Dermis microvascular lymphatic vessel endothelial cell (primary cell): Measurements from ENCODE around the gene F7. TPM values are rescaled to one million over a fixed set of nuclear protein-coding genes. Genes with fewer than 3 reads are reported as not detected.

ENCODE experiments used
- DNase-seq, 2 donors: peaks; one replicate each; pipeline versions ENCODE4 v3.0.0 to v3.0.0-alpha.2; 2010; ENCODE audit warnings: low read depth in 2 of 2
- total RNA-seq: library from RNA; depleted of rRNA; stranded (reverse); fragments of >200 nt; gene quantifications from 2 replicates; pipeline ENCODE4 v1.2.1, GENCODE V29; 2014

F7 gene
- total RNA-seq, 1 donor from 2014 or later, result not detected

DNA sequence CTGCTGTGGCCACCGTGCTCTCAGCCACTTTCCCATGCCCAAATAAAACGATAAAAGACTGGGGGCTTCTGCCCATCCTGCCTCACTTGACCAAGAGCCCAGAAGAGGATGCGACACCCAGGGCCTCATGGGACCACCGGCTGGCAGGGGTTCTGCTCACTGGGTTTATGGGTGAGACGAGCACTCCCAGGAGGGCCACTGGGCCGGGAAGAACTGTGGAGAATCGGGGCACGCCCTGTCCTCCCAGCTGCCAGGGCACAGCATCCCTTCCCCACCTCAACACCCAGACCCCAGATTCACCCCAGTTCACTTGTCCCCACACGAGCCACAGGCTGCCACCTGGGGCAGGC is 12.3 kb downstream of the F7 start:
- no peak for DNase-seq

DNA sequence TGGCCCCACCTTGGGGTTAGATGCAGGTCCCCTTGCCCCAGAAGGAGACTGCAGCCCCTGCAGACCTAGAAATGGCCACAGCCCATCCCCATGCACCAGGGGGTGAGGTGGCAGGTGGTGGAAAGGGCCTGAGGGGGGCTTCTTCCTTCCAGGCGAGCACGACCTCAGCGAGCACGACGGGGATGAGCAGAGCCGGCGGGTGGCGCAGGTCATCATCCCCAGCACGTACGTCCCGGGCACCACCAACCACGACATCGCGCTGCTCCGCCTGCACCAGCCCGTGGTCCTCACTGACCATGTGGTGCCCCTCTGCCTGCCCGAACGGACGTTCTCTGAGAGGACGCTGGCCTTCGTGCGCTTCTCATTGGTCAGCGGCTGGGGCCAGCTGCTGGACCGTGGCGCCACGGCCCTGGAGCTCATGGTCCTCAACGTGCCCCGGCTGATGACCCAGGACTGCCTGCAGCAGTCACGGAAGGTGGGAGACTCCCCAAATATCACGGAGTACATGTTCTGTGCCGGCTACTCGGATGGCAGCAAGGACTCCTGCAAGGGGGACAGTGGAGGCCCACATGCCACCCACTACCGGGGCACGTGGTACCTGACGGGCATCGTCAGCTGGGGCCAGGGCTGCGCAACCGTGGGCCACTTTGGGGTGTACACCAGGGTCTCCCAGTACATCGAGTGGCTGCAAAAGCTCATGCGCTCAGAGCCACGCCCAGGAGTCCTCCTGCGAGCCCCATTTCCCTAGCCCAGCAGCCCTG is 12.8 kb downstream of the F7 start:
- DNase-seq, result no peak

DNA sequence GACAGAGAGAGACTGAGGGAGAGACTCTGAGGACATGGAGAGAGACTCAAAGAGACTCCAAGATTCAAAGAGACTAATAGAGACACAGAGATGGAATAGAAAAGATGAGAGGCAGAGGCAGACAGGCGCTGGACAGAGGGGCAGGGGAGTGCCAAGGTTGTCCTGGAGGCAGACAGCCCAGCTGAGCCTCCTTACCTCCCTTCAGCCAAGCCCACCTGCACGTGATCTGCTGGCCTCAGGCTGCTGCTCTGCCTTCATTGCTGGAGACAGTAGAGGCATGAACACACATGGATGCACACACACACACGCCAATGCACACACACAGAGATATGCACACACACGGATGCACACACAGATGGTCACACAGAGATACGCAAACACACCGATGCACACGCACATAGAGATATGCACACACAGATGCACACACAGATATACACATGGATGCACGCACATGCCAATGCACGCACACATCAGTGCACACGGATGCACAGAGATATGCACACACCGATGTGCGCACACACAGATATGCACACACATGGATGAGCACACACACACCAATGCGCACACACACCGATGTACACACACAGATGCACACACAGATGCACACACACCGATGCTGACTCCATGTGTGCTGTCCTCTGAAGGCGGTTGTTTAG is 13.7 kb downstream of the F7 start:
- DNase-seq, result no peak

DNA sequence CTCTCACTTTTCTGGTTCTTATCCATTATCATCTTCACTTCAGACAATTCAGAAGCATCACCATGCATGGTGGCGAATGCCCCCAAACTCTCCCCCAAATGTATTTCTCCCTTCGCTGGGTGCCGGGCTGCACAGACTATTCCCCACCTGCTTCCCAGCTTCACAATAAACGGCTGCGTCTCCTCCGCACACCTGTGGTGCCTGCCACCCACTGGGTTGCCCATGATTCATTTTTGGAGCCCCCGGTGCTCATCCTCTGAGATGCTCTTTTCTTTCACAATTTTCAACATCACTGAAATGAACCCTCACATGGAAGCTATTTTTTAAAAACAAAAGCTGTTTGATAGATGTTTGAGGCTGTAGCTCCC is 14.2 kb downstream of the F7 start:
- no peak for DNase-seq

DNA sequence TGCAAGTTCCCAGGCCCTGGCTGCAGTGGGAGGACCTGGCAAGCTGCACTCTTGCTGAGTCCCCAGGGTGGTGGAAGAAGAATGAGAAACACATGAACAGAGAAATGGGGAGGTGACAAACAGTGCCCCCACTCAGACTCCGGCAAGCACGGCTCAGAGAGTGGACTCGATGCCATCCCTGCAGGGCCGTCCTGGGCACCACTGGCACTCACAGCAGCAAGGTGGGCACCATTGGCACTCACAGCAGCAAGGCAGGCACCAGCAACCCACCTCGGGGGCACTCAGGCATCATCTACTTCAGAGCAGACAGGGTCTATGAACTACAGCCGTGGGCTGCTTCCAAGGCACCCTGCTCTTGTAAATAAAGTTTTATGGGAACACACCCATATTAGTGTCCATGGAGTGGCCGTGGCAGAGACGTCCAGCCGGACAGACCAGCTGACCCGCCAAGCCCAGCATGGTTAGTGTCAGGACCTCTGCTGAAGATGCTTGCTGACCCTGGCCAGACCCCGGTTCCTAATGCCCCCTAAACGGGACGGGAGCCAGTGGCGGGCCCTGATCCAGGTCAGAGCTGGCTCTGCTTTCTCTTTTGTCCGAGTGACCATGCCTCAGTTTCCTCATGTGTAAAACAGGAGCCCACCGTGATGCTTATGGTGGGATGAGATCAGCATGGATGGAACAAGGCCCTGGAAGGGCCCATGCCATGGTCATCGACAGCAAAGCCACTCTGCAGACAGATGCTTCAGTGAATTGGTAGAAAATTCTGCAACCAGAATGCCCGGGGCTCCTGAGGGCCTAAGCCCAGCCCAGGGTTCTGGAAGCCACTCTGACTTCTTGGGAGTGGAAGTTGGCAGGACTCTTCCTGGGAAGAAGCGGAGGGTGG is 14.9 kb downstream of the F7 start:
- DNase-seq, result no peak

DNA sequence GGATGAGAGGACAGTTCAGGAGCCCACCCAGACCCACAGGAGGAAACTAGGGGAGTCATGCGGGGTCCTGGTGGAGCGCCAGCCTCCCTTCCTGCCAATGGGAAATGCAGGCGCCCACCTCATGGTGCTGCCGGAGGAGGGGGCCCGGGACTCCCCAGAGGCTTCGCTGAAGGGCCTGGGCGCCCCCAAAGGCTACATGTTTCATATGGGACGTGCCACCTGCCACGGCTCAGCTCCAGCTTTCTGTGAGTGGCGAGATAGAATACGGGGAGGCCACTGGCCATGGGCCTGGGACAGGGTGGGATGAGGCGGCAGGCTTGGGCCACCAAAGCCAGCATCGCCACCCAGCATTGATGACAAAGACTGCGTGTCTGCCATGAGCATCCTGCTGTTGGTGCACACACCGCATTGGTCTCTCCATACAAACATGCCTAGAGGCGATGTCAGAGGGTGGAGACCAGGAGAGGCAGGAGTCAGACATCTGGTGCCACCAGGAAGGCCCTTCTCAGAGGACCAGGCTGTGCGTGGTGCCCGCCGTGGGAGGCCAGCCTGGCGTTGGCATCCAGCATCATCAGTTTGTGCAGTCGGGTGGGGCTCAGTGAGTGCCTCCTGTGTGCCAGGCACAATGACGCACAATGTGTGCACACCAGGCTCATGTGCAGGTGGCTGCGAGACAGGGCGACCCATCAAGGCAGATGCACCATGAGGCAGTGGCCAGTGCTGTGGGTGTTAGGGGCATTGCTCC is 15.8 kb downstream of the F7 start:
- no peak for DNase-seq

DNA sequence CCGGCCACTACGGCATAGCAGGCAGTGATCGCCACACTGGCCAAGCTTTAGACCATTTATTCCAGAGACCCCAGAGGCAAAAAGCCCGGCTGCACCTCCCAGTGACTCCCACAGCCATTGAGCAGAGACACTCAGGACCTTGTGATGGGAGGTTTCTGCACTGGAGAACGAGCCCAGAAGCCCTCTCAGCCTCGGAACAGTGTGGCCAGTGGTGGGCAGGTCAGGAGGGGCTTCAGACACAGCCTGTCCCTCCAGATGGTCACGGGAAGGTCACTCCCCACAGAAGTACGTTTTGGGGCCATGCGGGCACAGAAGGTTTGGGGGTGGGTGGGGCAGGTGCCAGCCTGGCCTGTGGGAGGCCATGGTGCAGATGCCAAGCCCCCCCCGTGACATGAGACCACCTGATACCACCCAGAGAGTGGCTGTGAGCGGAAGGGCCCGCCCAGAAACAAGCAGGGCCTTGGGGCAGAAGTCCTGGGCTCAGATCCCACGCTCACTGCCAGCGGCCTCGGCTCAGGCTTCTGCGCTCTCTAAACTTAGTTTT is 16.4 kb downstream of the F7 start:
- no peak for DNase-seq

DNA sequence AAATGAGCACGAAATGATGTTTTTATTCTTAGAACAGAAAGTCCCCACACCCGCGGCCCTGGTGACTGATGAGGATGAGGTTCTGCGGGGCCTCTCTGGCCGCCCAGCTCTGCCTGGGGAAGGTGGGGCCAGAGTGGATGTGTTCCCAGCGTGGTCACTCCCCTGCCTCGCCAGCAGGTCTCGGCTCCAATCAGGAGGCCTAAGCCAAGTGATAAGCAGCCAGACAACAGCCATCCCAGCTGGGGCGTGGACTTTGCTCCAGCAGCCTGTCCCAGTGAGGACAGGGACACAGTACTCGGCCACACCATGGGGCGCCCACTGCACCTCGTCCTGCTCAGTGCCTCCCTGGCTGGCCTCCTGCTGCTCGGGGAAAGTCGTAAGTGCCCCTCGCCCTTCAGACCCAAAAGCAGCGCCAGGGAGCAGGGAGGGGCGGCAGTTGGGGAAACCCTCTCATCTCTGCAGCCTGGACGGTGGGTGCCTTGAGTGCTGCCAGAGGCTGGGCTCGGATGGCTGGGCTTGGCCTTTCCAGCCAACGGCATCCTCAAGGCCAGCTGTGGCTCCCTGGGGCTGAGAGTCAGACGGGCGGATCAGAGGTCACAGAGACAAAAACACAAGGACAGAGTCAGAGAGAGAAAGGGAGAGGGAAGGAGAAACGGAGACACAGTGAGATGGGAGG is 17.1 kb downstream of the F7 start, which contains the start of gene F10:
Gene F10 (plus strand): TSS at position 250 of the 676 bp plus-strand sequence. CDS start 57 bp downstream, at position 307.
- DNase-seq, result no peak

DNA sequence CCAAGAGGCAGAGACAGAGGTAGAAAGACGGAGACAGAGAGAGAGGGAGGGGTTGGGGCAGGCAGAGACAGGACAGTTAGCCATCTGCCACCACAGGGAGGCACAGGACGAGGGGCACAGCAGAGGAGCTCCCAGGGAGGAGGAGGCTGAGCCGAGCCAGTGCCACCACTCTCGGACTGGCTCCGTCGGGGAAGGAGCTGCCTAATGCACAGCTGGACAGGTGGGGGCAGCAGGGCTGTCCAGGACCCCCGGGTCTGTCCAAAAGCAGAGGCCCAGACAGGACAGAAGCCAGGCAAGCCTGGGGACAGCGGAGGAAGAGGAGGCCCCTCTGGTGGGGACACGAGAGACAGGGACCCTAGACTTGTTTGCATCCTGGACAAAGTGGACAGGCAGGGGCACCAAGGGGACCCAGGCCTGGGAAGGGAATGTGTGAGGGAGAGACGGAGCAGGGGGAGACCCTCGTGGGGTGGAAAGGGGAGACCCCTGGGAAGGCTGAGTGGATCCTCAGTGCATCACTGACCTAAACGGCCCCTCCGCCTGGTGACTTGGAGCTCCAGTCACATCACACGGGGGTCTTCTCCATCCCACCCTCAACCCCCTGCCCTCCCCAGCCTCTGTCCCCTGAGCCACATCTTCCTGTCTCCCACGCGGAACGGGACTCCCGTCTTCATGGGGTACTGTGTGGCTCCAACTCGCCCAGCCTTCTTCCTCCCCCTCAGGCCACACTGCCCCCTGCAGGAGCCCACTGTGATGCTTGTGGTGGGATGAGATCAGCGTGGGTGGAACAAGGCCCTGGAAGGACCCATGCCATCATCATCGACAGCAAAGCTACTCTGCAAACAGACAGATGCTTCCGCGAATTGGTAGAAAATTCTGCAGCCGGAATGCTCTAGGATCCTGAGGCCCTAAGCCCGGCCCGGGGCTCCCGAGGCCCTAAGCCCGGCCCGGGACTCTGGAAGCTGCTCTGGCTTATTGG is 17.9 kb downstream of the F7 start:
- DNase-seq, result no peak

DNA sequence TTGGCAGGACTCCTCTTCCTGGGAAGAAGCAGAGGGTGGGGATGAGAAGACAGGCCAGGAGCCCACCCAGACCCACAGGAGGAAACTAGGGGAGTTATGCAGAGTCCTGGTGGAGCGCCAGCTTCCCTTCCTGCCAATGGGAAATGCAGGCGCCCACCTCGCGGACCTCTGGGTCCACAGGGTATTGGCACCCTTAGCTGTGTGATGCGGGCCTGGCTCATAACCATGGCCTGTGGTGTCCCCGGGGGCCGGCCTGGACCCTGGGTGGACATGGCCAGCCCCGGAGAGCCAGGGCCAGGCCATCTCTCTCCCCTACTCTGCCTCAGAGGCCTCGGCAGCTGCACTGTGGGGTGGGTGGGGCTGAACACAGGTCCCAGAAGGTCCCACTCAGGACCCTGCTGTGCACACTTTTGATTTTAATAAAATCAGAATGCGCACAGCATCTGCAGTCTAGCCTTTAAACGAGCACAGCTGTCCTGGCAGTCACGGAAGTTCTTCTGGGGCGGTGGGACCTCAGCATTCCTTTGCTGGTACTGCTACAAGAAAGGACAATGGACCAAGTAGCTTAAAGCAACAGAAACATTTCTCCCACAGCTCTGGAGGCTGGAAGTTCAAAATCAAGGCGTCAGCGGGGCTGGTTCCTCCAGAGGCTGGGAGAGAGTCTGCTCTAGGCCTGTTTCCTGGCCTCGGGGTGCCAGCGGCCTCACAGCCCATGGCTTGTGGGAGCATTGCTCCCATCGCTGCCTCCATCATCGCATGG is 18.8 kb downstream of the F7 start:
- no peak for DNase-seq

DNA sequence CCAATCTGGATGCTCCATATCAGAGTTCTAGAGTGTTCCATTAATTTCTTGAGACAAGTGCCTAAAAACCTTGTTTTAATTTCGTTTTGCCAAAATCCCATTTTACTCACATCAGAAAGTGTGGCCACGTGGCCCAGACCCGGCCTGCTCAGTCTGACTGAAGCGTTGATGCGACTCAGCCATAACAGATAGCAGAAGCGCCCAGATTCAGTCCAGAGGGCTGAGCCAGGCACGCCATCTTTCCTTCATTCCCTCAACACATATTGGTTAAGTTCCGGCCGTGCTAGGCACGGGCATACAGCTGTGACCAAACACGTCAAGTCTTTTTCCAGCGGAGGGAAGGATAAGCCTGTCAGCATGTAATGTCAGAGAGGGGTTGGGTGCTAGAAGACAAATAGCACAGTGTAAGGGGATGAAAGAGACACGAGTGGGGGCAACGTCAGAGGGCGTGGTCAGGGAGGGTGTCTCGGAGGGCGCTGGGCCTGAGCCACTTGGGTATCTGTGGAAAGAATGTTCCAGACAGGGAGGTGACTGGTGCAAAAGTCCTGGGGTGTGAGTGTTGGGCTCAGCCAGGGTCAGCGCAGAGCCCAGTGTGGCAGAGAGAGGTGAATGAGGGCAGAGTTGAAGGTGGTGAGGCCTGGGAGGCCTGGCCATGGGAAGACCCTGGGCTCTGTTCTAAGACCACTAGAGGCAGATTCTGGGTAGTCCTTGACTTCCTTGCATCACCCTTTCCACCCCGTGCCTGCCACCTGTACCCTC is 20.1 kb downstream of the F7 start:
- no peak for DNase-seq

DNA sequence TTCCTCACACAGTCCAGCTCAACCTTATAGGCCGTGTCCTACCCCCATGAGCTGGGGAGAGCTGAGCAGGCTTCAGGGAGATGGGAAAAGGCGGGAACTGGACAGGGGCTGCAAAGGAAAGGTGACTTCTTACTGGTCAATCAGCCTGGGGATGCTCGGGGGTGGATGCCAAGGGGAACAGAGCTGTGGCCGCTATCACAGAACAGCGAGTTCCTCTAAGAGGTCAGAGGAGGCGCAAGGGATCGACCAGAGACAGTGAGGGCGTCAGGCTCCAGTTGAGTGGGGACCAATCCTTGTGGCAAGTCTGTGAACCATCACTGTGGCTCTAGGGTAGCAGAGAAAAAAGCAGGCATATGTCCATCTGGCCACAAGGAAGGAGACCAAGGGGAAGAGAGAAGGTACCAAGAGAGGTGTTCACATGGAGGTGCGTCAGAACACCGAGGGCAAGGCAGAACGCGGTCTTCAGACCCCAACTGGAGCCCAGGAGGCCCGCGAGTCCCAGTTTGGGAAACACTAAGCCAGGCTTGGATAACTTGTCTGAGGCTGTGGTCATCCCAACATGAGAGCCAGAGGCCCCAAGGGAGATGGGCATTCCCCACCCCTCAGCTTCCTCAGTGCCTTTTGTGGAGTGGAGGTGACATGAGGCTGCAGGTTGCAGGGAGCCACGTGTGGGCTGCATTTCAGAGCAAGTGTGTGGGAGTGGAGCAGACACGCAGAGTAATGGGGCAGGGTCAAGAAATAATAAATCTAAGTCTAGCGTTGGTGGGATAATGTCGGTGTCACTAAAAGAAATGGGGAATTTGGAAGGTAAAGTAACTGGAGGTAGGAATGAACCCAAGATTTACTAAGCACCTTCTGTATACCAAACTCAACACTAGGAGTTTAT is 20.9 kb downstream of the F7 start:
- no peak for DNase-seq

DNA sequence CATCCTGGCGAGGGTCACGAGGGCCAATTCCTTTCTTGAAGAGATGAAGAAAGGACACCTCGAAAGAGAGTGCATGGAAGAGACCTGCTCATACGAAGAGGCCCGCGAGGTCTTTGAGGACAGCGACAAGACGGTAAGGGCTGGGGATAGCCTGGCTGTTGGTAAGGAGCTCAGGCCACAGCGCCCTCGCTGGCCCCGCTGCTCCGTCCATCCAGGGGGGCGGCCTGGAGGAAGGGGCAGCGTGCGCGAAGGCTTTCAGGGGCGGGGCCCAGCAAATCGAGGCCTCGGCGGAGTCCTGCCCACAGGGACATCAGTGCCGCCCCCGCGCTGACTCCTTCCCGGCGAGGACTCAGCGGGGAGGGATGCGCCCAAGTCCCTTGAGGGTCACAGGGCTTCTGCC is 23.9 kb downstream of the F7 start:
- DNase-seq, result no peak

DNA sequence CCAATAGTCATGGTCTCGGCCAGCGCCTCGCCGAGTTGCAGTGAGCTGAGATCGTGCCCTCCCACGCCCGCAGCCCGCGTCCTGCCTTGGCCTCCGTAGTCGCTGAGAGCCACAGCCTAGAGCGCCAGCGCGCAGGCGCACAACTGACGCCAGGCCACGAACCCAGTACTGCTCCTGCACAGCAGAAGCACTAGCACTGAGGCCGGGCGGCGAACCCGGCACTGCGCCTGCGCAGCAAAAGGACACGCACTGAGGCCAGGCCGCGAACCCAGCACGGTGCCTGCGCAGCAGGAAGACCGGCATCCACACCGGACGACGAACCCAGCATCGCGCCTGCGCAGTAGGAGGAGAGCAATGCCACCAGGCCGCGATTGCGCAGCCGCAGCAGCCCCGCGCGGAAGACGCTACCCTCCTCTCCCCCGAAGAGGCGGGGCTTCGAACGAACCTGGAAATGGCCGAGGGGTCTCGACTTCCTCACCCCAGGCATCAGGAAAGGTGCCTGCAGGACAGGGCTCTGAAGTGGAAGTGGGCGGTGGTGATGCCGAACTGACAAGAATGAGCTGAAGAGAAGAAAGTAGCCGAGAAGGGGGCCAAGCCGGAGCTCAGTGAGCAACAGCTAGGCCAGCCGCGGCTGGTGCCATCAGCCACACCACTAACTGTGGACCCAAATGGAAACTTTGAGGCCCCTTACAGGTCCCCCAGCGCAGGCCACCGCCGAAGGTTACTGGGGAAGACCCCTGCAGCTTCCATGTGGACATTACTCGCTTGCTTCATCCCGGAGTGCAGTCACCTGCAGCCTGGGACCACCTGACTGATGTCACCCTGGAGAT is 24.5 kb downstream of the F7 start:
- DNase-seq, result no peak

DNA sequence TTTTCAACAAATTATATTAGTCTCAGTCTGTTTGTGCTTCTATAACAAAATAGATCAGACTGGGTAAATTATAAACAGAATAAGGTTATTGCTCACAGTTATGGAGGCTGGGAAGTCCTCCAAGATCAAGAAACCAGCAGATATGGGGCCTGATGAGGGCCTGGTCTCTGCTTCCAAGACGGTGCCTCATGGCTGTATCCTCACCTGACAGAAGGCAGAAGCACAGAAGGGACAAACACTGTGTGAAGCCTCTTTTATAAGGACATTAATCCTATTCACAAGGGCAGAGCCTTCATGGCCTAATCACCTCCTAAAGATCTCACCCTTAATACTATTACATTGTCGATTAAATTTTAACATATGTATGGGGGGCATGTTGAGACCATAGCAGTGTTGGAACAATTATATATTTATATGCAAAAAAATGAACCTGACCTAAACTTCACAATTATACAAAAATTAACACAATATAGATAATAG is 29.7 kb downstream of the F7 start:
- no peak for DNase-seq

DNA sequence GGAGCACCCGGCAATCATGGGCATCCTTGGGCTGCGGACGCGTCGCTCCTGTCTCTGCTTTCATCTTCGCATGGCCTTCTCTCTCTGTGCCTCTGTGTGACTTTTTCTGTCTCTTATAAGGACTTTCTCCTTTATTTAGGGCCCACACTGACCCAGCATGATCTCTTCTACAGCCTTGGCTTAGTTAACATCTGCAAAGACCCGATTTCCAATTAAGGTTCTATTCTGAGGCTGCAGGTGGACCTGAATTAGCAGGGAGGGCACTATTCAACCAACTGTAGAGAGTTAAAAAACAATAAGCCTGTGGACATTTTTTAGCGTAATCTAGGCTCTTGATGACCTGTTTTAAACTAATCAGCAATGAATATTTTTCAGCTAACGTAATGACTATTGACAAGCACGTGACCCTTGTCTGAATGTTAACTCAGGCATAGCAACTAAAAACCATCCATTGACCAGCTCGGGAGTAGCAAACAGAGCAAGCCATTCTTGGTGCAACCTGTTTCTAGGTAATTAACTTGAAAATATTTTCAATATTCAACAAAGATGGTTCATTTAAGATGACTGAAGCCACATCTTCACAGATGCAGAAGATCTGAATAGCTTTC is 32.2 kb downstream of the F7 start:
- no peak for DNase-seq
